ENCODE data around the gene ZYG11B.

DNA sequence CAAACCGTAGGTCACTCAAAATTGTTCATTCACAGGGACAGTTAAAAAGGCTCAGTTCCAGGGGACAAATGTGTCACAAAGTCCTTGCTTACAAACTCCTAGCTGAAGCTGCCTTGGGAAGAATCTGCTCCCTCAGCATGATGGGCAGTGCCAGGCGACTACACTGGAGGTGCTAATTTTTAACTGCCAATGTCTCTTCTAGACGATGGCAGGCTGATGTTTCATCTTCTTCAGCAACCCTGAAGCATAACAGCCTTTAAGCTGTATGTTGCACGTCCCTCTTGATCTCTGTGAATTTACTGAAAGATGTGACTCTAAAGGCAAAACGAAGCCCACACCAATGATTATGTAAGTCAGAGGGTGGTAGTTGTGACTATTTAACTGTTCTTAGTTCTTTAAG, 39.4 kb upstream of the ZYG11B start:
- TF ChIP-seq, protein P1, sequence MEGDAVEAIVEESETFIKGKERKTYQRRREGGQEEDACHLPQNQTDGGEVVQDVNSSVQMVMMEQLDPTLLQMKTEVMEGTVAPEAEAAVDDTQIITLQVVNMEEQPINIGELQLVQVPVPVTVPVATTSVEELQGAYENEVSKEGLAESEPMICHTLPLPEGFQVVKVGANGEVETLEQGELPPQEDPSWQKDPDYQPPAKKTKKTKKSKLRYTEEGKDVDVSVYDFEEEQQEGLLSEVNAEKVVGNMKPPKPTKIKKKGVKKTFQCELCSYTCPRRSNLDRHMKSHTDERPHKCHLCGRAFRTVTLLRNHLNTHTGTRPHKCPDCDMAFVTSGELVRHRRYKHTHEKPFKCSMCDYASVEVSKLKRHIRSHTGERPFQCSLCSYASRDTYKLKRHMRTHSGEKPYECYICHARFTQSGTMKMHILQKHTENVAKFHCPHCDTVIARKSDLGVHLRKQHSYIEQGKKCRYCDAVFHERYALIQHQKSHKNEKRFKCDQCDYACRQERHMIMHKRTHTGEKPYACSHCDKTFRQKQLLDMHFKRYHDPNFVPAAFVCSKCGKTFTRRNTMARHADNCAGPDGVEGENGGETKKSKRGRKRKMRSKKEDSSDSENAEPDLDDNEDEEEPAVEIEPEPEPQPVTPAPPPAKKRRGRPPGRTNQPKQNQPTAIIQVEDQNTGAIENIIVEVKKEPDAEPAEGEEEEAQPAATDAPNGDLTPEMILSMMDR (IDR thresholded peaks at IDR 0.05), result no peak
- TF ChIP-seq POLR2AphosphoS5 (IDR thresholded peaks at IDR 0.05), result no peak
